H1 (cell line): ENCODE measurements around the gene EEF1A2. TPM values are rescaled to one million over a fixed set of nuclear protein-coding genes. Genes with fewer than 3 reads are reported as not detected.
A peak's percentile ranks its signal among the peaks of the same experiment; 100 is the strongest.

Experiments used
- RAD21 ChIP-seq, 2 experiments: IDR thresholded peaks in 1 of 2; conservative IDR thresholded peaks in 1 of 2; 2 replicates each; pipeline ENCODE4 v1.6.1; 2011; ENCODE audit warnings: low read depth in 2 of 2, low read length in 2 of 2, improper control_type of control experiment in 1 of 2, inconsistent platforms in 1 of 2, mild to moderate bottlenecking in 1 of 2, moderate library complexity in 1 of 2
- SAP30 ChIP-seq: fragments of 300-600 bp; sonication (generic); IDR thresholded peaks from 2 replicates; pipeline ENCODE4 v1.7.1; 2012; ENCODE audit warnings: low read length, moderate library complexity, mild to moderate bottlenecking, inconsistent platforms; ENCODE audit not compliant: insufficient read depth, insufficient replicate concordance
- SIN3A ChIP-seq, 2 experiments: IDR thresholded peaks in 1 of 2; conservative IDR thresholded peaks in 1 of 2; 2 replicates each; pipeline ENCODE4 v1.6.1; 2011 to 2012; ENCODE audit warnings: low read length in 2 of 2, improper control_type of control experiment in 1 of 2, low read depth in 1 of 2, mild to moderate bottlenecking in 1 of 2
- SP1 ChIP-seq: IDR thresholded peaks from 2 replicates; pipeline ENCODE4 v1.6.1; 2011; ENCODE audit warnings: low read depth, low read length
- polyA plus RNA-seq, 7 experiments: library from polyadenylated mRNA; depleted of rRNA in 3 of 7; stranded (reverse) in 5 of 7; unstranded in 2 of 7; fragments of >200 nt in 5 of 7; fragments of 200-250 nt in 2 of 7; gene quantifications; 1 replicate in 5 of 7; 2 replicates in 1 of 7; 4 replicates in 1 of 7; pipeline versions ENCODE4 v1.2.1 to v1.2.3, GENCODE V29; 2011 to 2013; ENCODE audit warnings: missing spikeins in 2 of 7, mixed read lengths in 2 of 7
- total RNA-seq: library from RNA; stranded (reverse); fragmentation: NEBNext Ultra II Directional; extraction: Animal tissue kit (Norgen Biotek cat#: 25700); gene quantifications from 2 replicates; pipeline ENCODE4 v1.2.1, GENCODE V29; 2021
- TF ChIP-seq, protein P1 (sequence below): fragments of 300-600 bp; sonication (generic); IDR thresholded peaks from 2 replicates; pipeline ENCODE4 v1.7.1; 2012; ENCODE audit warnings: low read length, moderate library complexity, mild to moderate bottlenecking, inconsistent platforms; ENCODE audit not compliant: insufficient replicate concordance
- TF ChIP-seq, protein P2 (sequence below): IDR thresholded peaks from 2 replicates; pipeline ENCODE4 v1.6.1; 2012; ENCODE audit warnings: inconsistent platforms
- TF ChIP-seq, protein P3 (sequence below), 3 experiments: IDR thresholded peaks; 1 replicate in 2 of 3; 2 replicates in 1 of 3; pipeline versions ENCODE4 v1.5.1 to v1.6.1; 2011; ENCODE audit warnings: low read length in 3 of 3, mild to moderate bottlenecking in 3 of 3, inconsistent platforms in 2 of 3, low read depth in 1 of 3, moderate library complexity in 1 of 3; ENCODE audit not compliant: insufficient read depth in 1 of 3; ENCODE audit errors: control extremely low read depth in 1 of 3

The EEF1A2 gene
- total and polyA plus RNA-seq, 2 of the 8 experiments (the other 6 are each of a cell fraction or from before 2014, with no cell fraction given): 7.4 to 25.8 TPM

DNA sequence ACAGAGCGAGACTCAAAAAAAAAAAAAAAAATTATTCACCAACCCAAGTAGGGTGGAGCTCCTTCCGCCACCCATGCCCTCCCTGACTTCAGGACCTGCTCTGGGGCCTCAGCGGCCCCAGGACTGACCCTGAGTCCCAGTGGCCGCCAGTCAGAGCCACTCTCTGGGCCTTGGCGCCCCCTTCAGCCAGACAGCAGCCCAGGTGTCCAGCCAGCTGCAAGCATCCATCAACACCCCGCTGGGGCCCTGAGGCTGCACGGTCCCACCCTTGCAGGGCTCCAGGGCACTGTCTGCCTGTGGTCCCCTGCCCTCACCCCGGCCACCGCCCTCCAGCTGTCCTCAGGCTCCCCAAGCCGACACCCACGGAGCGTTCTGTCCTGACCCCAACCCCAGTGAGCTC is 15.0 kb downstream of the EEF1A2 start (continued):
- TF ChIP-seq, protein P1, sequence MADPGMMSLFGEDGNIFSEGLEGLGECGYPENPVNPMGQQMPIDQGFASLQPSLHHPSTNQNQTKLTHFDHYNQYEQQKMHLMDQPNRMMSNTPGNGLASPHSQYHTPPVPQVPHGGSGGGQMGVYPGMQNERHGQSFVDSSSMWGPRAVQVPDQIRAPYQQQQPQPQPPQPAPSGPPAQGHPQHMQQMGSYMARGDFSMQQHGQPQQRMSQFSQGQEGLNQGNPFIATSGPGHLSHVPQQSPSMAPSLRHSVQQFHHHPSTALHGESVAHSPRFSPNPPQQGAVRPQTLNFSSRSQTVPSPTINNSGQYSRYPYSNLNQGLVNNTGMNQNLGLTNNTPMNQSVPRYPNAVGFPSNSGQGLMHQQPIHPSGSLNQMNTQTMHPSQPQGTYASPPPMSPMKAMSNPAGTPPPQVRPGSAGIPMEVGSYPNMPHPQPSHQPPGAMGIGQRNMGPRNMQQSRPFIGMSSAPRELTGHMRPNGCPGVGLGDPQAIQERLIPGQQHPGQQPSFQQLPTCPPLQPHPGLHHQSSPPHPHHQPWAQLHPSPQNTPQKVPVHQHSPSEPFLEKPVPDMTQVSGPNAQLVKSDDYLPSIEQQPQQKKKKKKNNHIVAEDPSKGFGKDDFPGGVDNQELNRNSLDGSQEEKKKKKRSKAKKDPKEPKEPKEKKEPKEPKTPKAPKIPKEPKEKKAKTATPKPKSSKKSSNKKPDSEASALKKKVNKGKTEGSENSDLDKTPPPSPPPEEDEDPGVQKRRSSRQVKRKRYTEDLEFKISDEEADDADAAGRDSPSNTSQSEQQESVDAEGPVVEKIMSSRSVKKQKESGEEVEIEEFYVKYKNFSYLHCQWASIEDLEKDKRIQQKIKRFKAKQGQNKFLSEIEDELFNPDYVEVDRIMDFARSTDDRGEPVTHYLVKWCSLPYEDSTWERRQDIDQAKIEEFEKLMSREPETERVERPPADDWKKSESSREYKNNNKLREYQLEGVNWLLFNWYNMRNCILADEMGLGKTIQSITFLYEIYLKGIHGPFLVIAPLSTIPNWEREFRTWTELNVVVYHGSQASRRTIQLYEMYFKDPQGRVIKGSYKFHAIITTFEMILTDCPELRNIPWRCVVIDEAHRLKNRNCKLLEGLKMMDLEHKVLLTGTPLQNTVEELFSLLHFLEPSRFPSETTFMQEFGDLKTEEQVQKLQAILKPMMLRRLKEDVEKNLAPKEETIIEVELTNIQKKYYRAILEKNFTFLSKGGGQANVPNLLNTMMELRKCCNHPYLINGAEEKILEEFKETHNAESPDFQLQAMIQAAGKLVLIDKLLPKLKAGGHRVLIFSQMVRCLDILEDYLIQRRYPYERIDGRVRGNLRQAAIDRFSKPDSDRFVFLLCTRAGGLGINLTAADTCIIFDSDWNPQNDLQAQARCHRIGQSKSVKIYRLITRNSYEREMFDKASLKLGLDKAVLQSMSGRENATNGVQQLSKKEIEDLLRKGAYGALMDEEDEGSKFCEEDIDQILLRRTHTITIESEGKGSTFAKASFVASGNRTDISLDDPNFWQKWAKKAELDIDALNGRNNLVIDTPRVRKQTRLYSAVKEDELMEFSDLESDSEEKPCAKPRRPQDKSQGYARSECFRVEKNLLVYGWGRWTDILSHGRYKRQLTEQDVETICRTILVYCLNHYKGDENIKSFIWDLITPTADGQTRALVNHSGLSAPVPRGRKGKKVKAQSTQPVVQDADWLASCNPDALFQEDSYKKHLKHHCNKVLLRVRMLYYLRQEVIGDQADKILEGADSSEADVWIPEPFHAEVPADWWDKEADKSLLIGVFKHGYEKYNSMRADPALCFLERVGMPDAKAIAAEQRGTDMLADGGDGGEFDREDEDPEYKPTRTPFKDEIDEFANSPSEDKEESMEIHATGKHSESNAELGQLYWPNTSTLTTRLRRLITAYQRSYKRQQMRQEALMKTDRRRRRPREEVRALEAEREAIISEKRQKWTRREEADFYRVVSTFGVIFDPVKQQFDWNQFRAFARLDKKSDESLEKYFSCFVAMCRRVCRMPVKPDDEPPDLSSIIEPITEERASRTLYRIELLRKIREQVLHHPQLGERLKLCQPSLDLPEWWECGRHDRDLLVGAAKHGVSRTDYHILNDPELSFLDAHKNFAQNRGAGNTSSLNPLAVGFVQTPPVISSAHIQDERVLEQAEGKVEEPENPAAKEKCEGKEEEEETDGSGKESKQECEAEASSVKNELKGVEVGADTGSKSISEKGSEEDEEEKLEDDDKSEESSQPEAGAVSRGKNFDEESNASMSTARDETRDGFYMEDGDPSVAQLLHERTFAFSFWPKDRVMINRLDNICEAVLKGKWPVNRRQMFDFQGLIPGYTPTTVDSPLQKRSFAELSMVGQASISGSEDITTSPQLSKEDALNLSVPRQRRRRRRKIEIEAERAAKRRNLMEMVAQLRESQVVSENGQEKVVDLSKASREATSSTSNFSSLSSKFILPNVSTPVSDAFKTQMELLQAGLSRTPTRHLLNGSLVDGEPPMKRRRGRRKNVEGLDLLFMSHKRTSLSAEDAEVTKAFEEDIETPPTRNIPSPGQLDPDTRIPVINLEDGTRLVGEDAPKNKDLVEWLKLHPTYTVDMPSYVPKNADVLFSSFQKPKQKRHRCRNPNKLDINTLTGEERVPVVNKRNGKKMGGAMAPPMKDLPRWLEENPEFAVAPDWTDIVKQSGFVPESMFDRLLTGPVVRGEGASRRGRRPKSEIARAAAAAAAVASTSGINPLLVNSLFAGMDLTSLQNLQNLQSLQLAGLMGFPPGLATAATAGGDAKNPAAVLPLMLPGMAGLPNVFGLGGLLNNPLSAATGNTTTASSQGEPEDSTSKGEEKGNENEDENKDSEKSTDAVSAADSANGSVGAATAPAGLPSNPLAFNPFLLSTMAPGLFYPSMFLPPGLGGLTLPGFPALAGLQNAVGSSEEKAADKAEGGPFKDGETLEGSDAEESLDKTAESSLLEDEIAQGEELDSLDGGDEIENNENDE: no peak
- TF ChIP-seq, protein P2, sequence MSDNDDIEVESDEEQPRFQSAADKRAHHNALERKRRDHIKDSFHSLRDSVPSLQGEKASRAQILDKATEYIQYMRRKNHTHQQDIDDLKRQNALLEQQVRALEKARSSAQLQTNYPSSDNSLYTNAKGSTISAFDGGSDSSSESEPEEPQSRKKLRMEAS: no peak
- TF ChIP-seq SAP30 (no peak), SIN3A (conservative IDR thresholded peaks at IDR 0.05 in 1 of 2, IDR thresholded peaks at IDR 0.05 in 1 of 2; ENCODE audit: low read depth in 1 of 2, low read length in 2 of 2) (no peak), SP1 (no peak), RAD21 (IDR thresholded peaks at IDR 0.05 in 1 of 2, conservative IDR thresholded peaks at IDR 0.05 in 1 of 2; ENCODE audit: low read depth in 2 of 2, low read length in 2 of 2) (peak; percentile 62 to 77)
- TF ChIP-seq, protein P3, sequence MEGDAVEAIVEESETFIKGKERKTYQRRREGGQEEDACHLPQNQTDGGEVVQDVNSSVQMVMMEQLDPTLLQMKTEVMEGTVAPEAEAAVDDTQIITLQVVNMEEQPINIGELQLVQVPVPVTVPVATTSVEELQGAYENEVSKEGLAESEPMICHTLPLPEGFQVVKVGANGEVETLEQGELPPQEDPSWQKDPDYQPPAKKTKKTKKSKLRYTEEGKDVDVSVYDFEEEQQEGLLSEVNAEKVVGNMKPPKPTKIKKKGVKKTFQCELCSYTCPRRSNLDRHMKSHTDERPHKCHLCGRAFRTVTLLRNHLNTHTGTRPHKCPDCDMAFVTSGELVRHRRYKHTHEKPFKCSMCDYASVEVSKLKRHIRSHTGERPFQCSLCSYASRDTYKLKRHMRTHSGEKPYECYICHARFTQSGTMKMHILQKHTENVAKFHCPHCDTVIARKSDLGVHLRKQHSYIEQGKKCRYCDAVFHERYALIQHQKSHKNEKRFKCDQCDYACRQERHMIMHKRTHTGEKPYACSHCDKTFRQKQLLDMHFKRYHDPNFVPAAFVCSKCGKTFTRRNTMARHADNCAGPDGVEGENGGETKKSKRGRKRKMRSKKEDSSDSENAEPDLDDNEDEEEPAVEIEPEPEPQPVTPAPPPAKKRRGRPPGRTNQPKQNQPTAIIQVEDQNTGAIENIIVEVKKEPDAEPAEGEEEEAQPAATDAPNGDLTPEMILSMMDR (IDR thresholded peaks at IDR 0.05; ENCODE audit: control extremely low read depth in 1 of 3, insufficient read depth in 1 of 3, low read depth in 1 of 3, low read length in 3 of 3): peak; percentile 53 to 59 (median 57)
